ENCODE results near the gene PARL.

Gene PARL

GRCh38 chr3:183854318-183855035 is 30.2 kb downstream of the PARL start:
- no peak for DNase-seq (ENCODE audit: low spot score)

- DNase-seq (ENCODE audit: low spot score) = peak; percentile 22
Observed at GRCh38 chr3:183845608-183846288, 38.9 kb downstream of the PARL start.

- no peak for DNase-seq (ENCODE audit: low spot score)
Observed at GRCh38 chr3:183845090-183845489, 39.6 kb downstream of the PARL start.

- DNase-seq (ENCODE audit: low spot score) = peak; percentile 60
Observed at GRCh38 chr3:183844606-183845005, 40.1 kb downstream of the PARL start.

- no peak for DNase-seq (ENCODE audit: low spot score)
Observed at GRCh38 chr3:183839751-183840150, 44.9 kb downstream of the PARL start.

GRCh38 chr3:183837894-183838293 is 46.8 kb downstream of the PARL start:
- DNase-seq (ENCODE audit: low spot score) = no peak

- DNase-seq (ENCODE audit: low spot score) = no peak
Observed at GRCh38 chr3:183837390-183837789, 47.3 kb downstream of the PARL start.

- no peak for DNase-seq (ENCODE audit: low spot score)
Observed at GRCh38 chr3:183833516-183833915, 51.2 kb downstream of the PARL start.

GRCh38 chr3:183830187-183830586 is 54.5 kb downstream of the PARL start:
- no peak for DNase-seq (ENCODE audit: low spot score)

- no peak for DNase-seq (ENCODE audit: low spot score)
Observed at GRCh38 chr3:183829466-183829865, 55.2 kb downstream of the PARL start.

GRCh38 chr3:183828538-183828870 is 56.2 kb downstream of the PARL start:
- DNase-seq (ENCODE audit: low spot score) = no peak

- DNase-seq (ENCODE audit: low spot score) = no peak
Observed at GRCh38 chr3:183827809-183828537, 56.7 kb downstream of the PARL start.

GRCh38 chr3:183826448-183827250 is 58.0 kb downstream of the PARL start:
- DNase-seq (ENCODE audit: low spot score) = no peak

GRCh38 chr3:183825456-183826161 is 59.1 kb downstream of the PARL start, which contains the start of gene MAP6D1:
MAP6D1 (minus strand) TSS chr3:183825577; CDS start chr3:183825547, 30 bp downstream.
- DNase-seq (ENCODE audit: low spot score) = peak; percentile 66

- peak; percentile 38 for DNase-seq (ENCODE audit: low spot score)
Observed at GRCh38 chr3:183824761-183825455, 59.8 kb downstream of the PARL start.

- DNase-seq (ENCODE audit: low spot score) = no peak
Observed at GRCh38 chr3:183823963-183824362, 60.7 kb downstream of the PARL start.

GRCh38 chr3:183822631-183823030 is 62.0 kb downstream of the PARL start:
- DNase-seq (ENCODE audit: low spot score) = no peak

GRCh38 chr3:183819831-183820230 is 64.8 kb downstream of the PARL start:
- no peak for DNase-seq (ENCODE audit: low spot score)

- DNase-seq (ENCODE audit: low spot score) = no peak
Observed at GRCh38 chr3:183818706-183819624, 65.7 kb downstream of the PARL start.
